Fibroblast of lung (primary cell): ENCODE results near the gene GSK3A. TPM values are rescaled to one million over a fixed set of nuclear protein-coding genes. Genes with fewer than 3 reads are reported as not detected.
"Not testable (repeated sequence)": the region's sequence is repeated elsewhere in the genome, so short reads cannot be mapped to it uniquely, and the experiment has no call there.

Experiments
- DNase-seq, 2 donors: peaks; one replicate each; pipeline versions ENCODE4 v3.0.0 to v3.0.0-alpha.2; 2010; ENCODE audit warnings: low read depth in 2 of 2
- H2AFZ ChIP-seq: 2 replicates; pipeline ENCODE4 v1.5.1; 2012; ENCODE audit warnings: low read length, control low read depth, inconsistent platforms
- H3K27ac ChIP-seq: 2 replicates; pipeline ENCODE4 v1.5.1; 2011; ENCODE audit warnings: low read length, control low read depth; ENCODE audit not compliant: insufficient read depth
- H3K27me3 ChIP-seq: 2 replicates; pipeline ENCODE4 v1.5.1; 2011; ENCODE audit warnings: mild to moderate bottlenecking, low read length; ENCODE audit not compliant: control insufficient read depth, insufficient read depth
- H3K36me3 ChIP-seq: 2 replicates; pipeline ENCODE4 v1.5.1; 2011; ENCODE audit warnings: low read length; ENCODE audit not compliant: control insufficient read depth, insufficient read depth
- H3K4me1 ChIP-seq: 2 replicates; pipeline ENCODE4 v1.5.1; 2011; ENCODE audit warnings: low read length; ENCODE audit not compliant: control insufficient read depth, insufficient read depth; ENCODE audit errors: extremely low read depth
- H3K4me2 ChIP-seq: 2 replicates; pipeline ENCODE4 v1.5.1; 2011; ENCODE audit warnings: low read length, control low read depth; ENCODE audit not compliant: insufficient read depth; ENCODE audit errors: extremely low read depth
- H3K4me3 ChIP-seq, 4 experiments: fragments of 200-600 bp in 1 of 4; sonication (generic) in 1 of 4; replicated peaks in 1 of 4; 2 replicates each; pipeline ENCODE4 v1.5.1; 2011 to 2016; ENCODE audit warnings: low read length in 4 of 4, low read depth in 3 of 4, mild to moderate bottlenecking in 3 of 4, control low read depth in 2 of 4, inconsistent platforms in 1 of 4, mixed read lengths in 1 of 4; ENCODE audit not compliant: insufficient read depth in 1 of 4; ENCODE audit errors: control extremely low read depth in 1 of 4
- H3K79me2 ChIP-seq: 2 replicates; pipeline ENCODE4 v1.5.1; 2012; ENCODE audit warnings: mild to moderate bottlenecking, low read length, inconsistent platforms; ENCODE audit not compliant: control insufficient read depth, insufficient read depth
- H3K9ac ChIP-seq: 2 replicates; pipeline ENCODE4 v1.5.1; 2011; ENCODE audit warnings: mild to moderate bottlenecking, low read length, control low read depth; ENCODE audit not compliant: insufficient read depth
- H3K9me3 ChIP-seq: 2 replicates; pipeline ENCODE4 v1.5.1; 2012; ENCODE audit warnings: low read depth, low read length; ENCODE audit not compliant: control insufficient read depth, insufficient read depth
- H4K20me1 ChIP-seq: 2 replicates; pipeline ENCODE4 v1.5.1; 2011; ENCODE audit warnings: low read length; ENCODE audit not compliant: control insufficient read depth, insufficient read depth; ENCODE audit errors: extremely low read depth
- EZH2 ChIP-seq: IDR thresholded peaks from 2 replicates; pipeline ENCODE4 v1.5.1; 2012; ENCODE audit warnings: low read length, control low read depth, mild to moderate bottlenecking; ENCODE audit errors: missing control alignments
- polyA plus RNA-seq, 2 donors: library from polyadenylated mRNA; depleted of rRNA in 1 of 2; stranded (reverse) in 1 of 2; unstranded in 1 of 2; fragments of >200 nt; gene quantifications; 2 replicates each; pipeline ENCODE4 v1.2.1, GENCODE V29; 2011 to 2012; ENCODE audit warnings: missing spikeins in 1 of 2
- total RNA-seq: library from RNA; depleted of rRNA; stranded (reverse); fragments of >200 nt; gene quantifications from 2 replicates; pipeline ENCODE4 v1.2.1, GENCODE V29; 2014
- TF ChIP-seq, protein P1 (sequence below), 2 donors: IDR thresholded peaks in 1 of 2; conservative IDR thresholded peaks in 1 of 2; 1 replicate in 1 of 2; 2 replicates in 1 of 2; pipeline ENCODE4 v1.5.1; 2011 to 2012; ENCODE audit warnings: low read length in 2 of 2, control low read depth in 1 of 2, inconsistent platforms in 1 of 2, low read depth in 1 of 2, mild to moderate bottlenecking in 1 of 2

GSK3A gene
- total and polyA plus RNA-seq, 2 donors (not counting 1 experiment from before 2014, with no cell fraction given) = 11.6 to 21.7 TPM

DNA sequence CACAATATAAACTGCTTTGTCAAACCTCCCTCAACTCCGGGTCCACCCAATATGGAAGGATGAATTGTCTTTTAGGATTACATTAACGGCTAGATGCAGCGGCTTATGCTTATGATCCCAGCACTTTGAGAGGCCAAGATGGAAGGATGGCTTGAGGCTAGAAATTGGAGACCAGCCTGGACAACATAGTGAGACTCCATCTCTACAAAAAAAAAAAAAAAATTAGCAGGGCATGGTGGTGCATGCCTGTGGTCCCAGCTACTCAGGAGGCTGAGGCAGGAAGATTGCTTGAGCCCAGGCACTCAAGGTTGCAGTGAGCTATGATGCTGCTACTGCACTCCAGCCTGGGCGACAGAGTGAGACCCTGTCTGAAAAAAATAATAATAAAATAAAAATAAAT is 23.7 kb upstream of the GSK3A start:
- H3K27ac ChIP-seq, H3K4me3 ChIP-seq, H3K27me3 ChIP-seq, H3K4me2 ChIP-seq, H2AFZ ChIP-seq, H3K9ac ChIP-seq, H3K36me3 ChIP-seq, H3K9me3 ChIP-seq, H4K20me1 ChIP-seq, DNase-seq: not testable (repeated sequence)
- H3K79me2 ChIP-seq = peaks cover 16% of the 10 kb centered on the region
- peaks cover 11% of the 10 kb centered on the region for H3K4me1 ChIP-seq

DNA sequence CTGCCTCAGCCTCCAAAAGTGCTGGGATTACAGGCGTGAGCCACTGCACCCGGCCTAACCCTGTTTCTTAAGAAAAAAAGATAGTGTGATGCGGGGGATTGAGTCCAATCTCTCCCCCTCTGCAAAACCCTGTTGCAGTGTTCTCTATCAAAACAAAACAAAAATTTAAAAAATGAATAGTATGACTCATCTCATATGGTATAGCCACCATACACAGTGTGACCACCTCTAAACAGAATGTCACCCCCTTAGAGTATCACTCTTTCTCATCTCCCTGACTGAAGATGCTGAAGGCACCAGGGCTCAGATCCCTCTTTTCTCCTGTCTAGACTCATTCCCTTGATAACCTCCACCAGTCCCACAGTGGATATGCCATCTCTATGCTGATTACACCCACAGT is 19.4 kb upstream of the GSK3A start:
- Histone ChIP-seq H3K27ac (no peak overlapping the region), H3K9me3 (no peaks in the 10 kb centered on the region), H3K36me3 (no peaks in the 10 kb centered on the region), H4K20me1 (no peaks in the 10 kb centered on the region), H3K4me3 (no peak overlapping the region), H3K4me1 (no peaks in the 10 kb centered on the region), H3K79me2 (no peaks in the 10 kb centered on the region), H3K9ac (no peak overlapping the region), H3K4me2 (no peak overlapping the region), H2AFZ (no peak overlapping the region), H3K27me3 (no peaks in the 10 kb centered on the region)
- no peak for DNase-seq
- no peak for TF ChIP-seq EZH2
- TF ChIP-seq, protein P1, sequence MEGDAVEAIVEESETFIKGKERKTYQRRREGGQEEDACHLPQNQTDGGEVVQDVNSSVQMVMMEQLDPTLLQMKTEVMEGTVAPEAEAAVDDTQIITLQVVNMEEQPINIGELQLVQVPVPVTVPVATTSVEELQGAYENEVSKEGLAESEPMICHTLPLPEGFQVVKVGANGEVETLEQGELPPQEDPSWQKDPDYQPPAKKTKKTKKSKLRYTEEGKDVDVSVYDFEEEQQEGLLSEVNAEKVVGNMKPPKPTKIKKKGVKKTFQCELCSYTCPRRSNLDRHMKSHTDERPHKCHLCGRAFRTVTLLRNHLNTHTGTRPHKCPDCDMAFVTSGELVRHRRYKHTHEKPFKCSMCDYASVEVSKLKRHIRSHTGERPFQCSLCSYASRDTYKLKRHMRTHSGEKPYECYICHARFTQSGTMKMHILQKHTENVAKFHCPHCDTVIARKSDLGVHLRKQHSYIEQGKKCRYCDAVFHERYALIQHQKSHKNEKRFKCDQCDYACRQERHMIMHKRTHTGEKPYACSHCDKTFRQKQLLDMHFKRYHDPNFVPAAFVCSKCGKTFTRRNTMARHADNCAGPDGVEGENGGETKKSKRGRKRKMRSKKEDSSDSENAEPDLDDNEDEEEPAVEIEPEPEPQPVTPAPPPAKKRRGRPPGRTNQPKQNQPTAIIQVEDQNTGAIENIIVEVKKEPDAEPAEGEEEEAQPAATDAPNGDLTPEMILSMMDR (conservative IDR thresholded peaks at IDR 0.05 in 1 of 2, IDR thresholded peaks at IDR 0.05 in 1 of 2; ENCODE audit: low read depth in 1 of 2, low read length in 2 of 2) = no peak

DNA sequence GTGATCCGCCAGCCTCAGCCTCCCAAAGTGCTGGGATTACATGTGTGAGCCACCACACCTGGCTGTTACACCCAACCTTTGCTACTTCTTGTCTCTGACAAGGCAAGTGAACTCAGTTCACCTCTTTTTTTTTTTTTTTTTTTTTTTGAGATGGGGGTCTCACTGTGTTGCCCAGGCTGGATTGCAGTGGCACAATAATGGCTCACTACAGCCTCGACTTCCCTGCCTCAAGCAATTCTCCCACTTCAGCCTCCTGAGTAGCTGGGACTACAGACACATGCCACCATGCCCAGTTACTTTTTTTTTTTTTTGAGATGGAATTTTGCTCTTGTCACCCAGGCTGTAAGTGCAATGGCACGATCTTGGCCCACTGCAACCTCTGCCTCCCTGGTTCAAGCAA is 15.4 kb upstream of the GSK3A start:
- DNase-seq, H2AFZ ChIP-seq, H3K9me3 ChIP-seq: not testable (repeated sequence)

DNA sequence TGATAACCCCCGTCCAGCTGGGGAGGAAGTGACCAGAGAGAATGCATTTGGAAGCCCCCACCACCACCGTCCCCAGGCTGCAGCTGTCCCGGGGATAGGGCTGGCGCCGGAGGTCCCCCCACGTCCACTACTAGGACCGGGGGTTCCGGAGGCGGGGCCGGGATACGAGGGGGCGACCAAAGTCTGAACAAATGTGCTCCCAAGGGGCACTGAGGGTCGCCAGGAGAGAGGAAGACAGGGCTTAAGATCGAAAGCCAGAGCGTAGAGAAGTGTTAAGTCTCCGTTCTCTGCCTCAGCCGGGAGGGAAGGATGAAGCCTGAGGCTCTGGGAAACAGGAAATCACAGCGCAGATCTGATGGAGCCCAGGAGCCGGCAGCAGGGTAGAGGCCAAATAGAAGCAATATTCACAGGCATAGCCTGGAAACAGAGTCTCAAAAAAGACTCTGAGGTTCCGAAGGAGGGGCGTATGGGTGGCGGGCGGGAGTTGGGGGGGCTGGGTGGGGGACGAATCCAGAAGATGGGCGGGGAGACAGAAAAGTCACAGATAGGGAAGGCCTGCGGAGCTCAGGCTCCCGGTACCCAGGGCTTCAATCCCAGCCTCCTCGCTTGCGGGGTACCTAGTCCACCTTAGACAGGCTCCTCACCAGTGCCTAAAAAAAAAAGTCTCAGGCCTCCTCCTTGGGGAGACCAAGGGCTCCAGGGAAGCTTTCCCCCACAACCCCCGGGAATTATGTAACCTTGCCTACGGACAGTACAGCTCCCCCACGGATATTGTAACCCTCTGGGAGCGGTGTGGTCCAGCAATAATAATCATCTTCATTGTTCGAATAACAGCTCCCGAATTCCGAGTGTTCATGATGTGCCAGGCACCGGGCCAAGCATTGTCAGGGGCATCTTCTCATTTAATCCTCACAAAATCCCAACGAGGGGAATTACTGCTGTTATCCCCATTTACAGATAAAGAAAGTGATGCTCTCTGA is 13.7 kb upstream of the GSK3A start:
- peak; percentile 39 to 45 for DNase-seq

More for the DNA sequence above, 15.4 kb upstream of the GSK3A start:
- not testable (repeated sequence) for H3K4me2 ChIP-seq, H3K4me3 ChIP-seq, H3K27ac ChIP-seq, H4K20me1 ChIP-seq, H3K27me3 ChIP-seq, H3K9ac ChIP-seq, H3K4me1 ChIP-seq, H3K36me3 ChIP-seq
- peaks cover 17% of the 10 kb centered on the region for H3K79me2 ChIP-seq

More for the DNA sequence above, 13.7 kb upstream of the GSK3A start:
- Histone ChIP-seq H3K9ac (peak overlapping the region; percentile 74), H3K4me1 (peaks cover 13% of the 10 kb centered on the region), H3K27ac (peak overlapping the region; percentile 84), H3K27me3 (no peaks in the 10 kb centered on the region), H4K20me1 (no peaks in the 10 kb centered on the region), H3K4me2 (peak overlapping the region; percentile 89), H3K4me3 (peak overlapping the region; percentile 52 to 79 (median 70)), H3K9me3 (no peaks in the 10 kb centered on the region), H3K79me2 (peaks cover 34% of the 10 kb centered on the region), H3K36me3 (no peaks in the 10 kb centered on the region), H2AFZ (peak overlapping the region; percentile 65)
- no peak for TF ChIP-seq EZH2
- TF ChIP-seq, protein P1 (conservative IDR thresholded peaks at IDR 0.05 in 1 of 2, IDR thresholded peaks at IDR 0.05 in 1 of 2; ENCODE audit: low read depth in 1 of 2, low read length in 2 of 2) = no peak
